HepG2 (cell line): Measurements from ENCODE around the gene MGLL. TPM values are rescaled to one million over a fixed set of nuclear protein-coding genes. Genes with fewer than 3 reads are reported as not detected.

ENCODE experiments used
- ATAC-seq: fragments of 200-7000 bp; cut with Tn5 transposase; 3 replicates; pipeline ENCODE4 v1.9.1; 2020; ENCODE audit warnings: mild to moderate bottlenecking, moderate library complexity
- BruUV-seq: library from RNA; stranded (reverse); fragments of 400-500 nt; replicated peaks from 2 replicates; lab custom pipeline; 2021; lab: Mats Ljungman, UMichigan
- CTCF ChIA-PET: fragments of 300-600 bp; formaldehyde crosslinking; extraction: SDS; loops from one replicate; lab custom pipeline; 2021; ENCODE audit warnings: low total read pairs, inconsistent platforms, low intra/inter-chr PET ratio; lab: Yijun Ruan, JAX
- POLR2A ChIA-PET: fragments of 350-600 bp; sonication (Branson Sonifier 250); formaldehyde crosslinking; loops from one replicate; lab custom pipeline; 2020; ENCODE audit warnings: antibody characterized with exemption, inconsistent platforms; lab: Yijun Ruan, JAX
- DNase-seq: peaks from one replicate; pipeline ENCODE4 v3.0.0-alpha.2; 2015; ENCODE audit warnings: low spot score
- FAIRE-seq: peaks from 3 replicates; lab custom pipeline; 2011; peaks lifted over from hg19 to GRCh38; lab: Jason Lieb, UNC
- H2AFZ ChIP-seq: one replicate; pipeline ENCODE4 v1.6.1; 2011; ENCODE audit warnings: low read length, inconsistent platforms
- H3K27ac ChIP-seq: fragments of 300-600 bp; 3 replicates; pipeline ENCODE4 v1.8.0; 2011; ENCODE audit warnings: mixed run types, mild to moderate bottlenecking, mixed read lengths, low read length, inconsistent platforms; ENCODE audit not compliant: insufficient read depth; ENCODE audit errors: extremely low read length
- H3K27me3 ChIP-seq, 2 experiments: fragments of 200-600 bp in 1 of 2; 2 replicates in 1 of 2; 3 replicates in 1 of 2; pipeline versions ENCODE4 v1.6.0 to v1.8.0; 2011; ENCODE audit warnings: low read length in 2 of 2, mild to moderate bottlenecking in 2 of 2, moderate library complexity in 2 of 2, inconsistent platforms in 1 of 2; ENCODE audit not compliant: insufficient read depth in 2 of 2, control insufficient read depth in 1 of 2
- H3K36me3 ChIP-seq, 2 experiments: fragments of 200-600 bp in 1 of 2; replicated peaks in 1 of 2; 2 replicates in 1 of 2; 3 replicates in 1 of 2; pipeline versions ENCODE4 v1.5.1 to v1.8.0; 2011; ENCODE audit warnings: low read length in 2 of 2, inconsistent platforms in 1 of 2; ENCODE audit not compliant: insufficient read depth in 2 of 2, control insufficient read depth in 1 of 2
- H3K4me1 ChIP-seq: 2 replicates; pipeline ENCODE4 v1.5.1; 2012; ENCODE audit warnings: low read length, inconsistent platforms; ENCODE audit not compliant: insufficient read depth
- H3K4me2 ChIP-seq: 2 replicates; pipeline ENCODE4 v1.6.0; 2011; ENCODE audit warnings: low read depth, low read length, inconsistent platforms
- H3K4me3 ChIP-seq, 3 experiments: fragments of 200-600 bp in 1 of 3; sonication (generic), shearing (Covaris generic) in 1 of 3; replicated peaks in 1 of 3; 2 replicates each; pipeline ENCODE4 v1.5.1; 2011 to 2016; ENCODE audit warnings: low read length in 3 of 3, inconsistent platforms in 2 of 3, low read depth in 2 of 3, mild to moderate bottlenecking in 2 of 3, control low read depth in 1 of 3, mixed read lengths in 1 of 3; ENCODE audit not compliant: insufficient read depth in 1 of 3
- H3K79me2 ChIP-seq: one replicate; pipeline ENCODE4 v1.6.1; 2011; ENCODE audit warnings: low read length, inconsistent platforms; ENCODE audit not compliant: insufficient read depth
- H3K9ac ChIP-seq: 2 replicates; pipeline ENCODE4 v1.6.0; 2011; ENCODE audit warnings: mild to moderate bottlenecking, low read depth, low read length, inconsistent platforms; ENCODE audit not compliant: insufficient read depth
- H3K9me3 ChIP-seq: 2 replicates; pipeline ENCODE4 v1.5.1; 2012; ENCODE audit warnings: mild to moderate bottlenecking, low read length
- H4K20me1 ChIP-seq: 2 replicates; pipeline ENCODE4 v1.6.0; 2011; ENCODE audit warnings: inconsistent platforms, mild to moderate bottlenecking, low read length, moderate library complexity; ENCODE audit not compliant: insufficient read depth
- CBX5 ChIP-seq: sonication (generic); formaldehyde crosslinking; IDR thresholded peaks from 2 replicates; pipeline ENCODE4 v1.4.0; 2020; ENCODE audit warnings: missing genetic modification reagents, borderline replicate concordance
- PAX8 ChIP-seq: sonication (generic); formaldehyde crosslinking; IDR thresholded peaks from 2 replicates; pipeline ENCODE4 v1.8.0; 2022; ENCODE audit warnings: mild to moderate bottlenecking, missing genetic modification reagents, borderline replicate concordance
- POGZ ChIP-seq: sonication (generic); formaldehyde crosslinking; IDR thresholded peaks from 2 replicates; pipeline ENCODE4 v1.4.0; 2020; ENCODE audit warnings: mild to moderate bottlenecking, missing genetic modification reagents
- SRF ChIP-seq: IDR thresholded peaks from 2 replicates; pipeline ENCODE4 v1.6.1; 2011; ENCODE audit warnings: mild to moderate bottlenecking, low read depth, low read length, moderate library complexity
- SRSF1 ChIP-seq: fragments of 200-400 bp; formaldehyde crosslinking; optimal IDR thresholded peaks from 2 replicates; pipeline ENCODE3; 2017; ENCODE audit warnings: mild to moderate bottlenecking, low read depth, low read length, moderate library complexity
- ZFP41 ChIP-seq: sonication (generic); formaldehyde crosslinking; IDR thresholded peaks from 2 replicates; pipeline ENCODE4 v1.4.0; 2020; ENCODE audit warnings: mild to moderate bottlenecking, missing genetic modification reagents, borderline replicate concordance
- ZNF138 ChIP-seq: sonication (generic); formaldehyde crosslinking; IDR thresholded peaks from 2 replicates; pipeline ENCODE4 v1.5.0; 2020; ENCODE audit warnings: mild to moderate bottlenecking, low read depth, missing genetic modification reagents
- ZNF574 ChIP-seq: sonication (generic); formaldehyde crosslinking; IDR thresholded peaks from 2 replicates; pipeline ENCODE4 v1.4.0; 2020; ENCODE audit warnings: missing genetic modification reagents
- ZNF646 ChIP-seq: sonication (generic); formaldehyde crosslinking; IDR thresholded peaks from 2 replicates; pipeline ENCODE4 v1.9.0; 2021; ENCODE audit warnings: mild to moderate bottlenecking, missing genetic modification reagents
- ZNF691 ChIP-seq: sonication (generic); formaldehyde crosslinking; IDR thresholded peaks from 2 replicates; pipeline ENCODE4 v1.4.0; 2020; ENCODE audit warnings: missing genetic modification reagents, low read depth, mild to moderate bottlenecking, borderline replicate concordance
- WGBS: methylation state at CpG from one replicate; pipeline ENCODE4 v1.1.6; 2017; ENCODE audit warnings: low lambda C conversion rate; 5-methylcytosine and 5-hydroxymethylcytosine counted together
- in situ Hi-C: cut with HindIII; loops from 2 replicates; pipeline ENCODE4 v1.10.0; 2017; ENCODE audit warnings: low pct_unique_long_range_greater_than_20kb; ENCODE audit not compliant: extremely low pct_ligation_motif_present
- intact Hi-C: fragments of 100-400 bp; cut with micrococcal nuclease; formaldehyde crosslinking; loops from one replicate; pipeline ENCODE4 v1.10.0; 2022; ENCODE audit not compliant: unreplicated experiment
- polyA plus RNA-seq, 8 experiments: library from polyadenylated mRNA; depleted of rRNA in 3 of 8; stranded (reverse) in 7 of 8; unstranded in 1 of 8; fragments of >200 nt; fragmentation: Illumina TruSeq in 4 of 8; extraction: Trizol in 4 of 8; gene quantifications; 2 replicates each; pipeline versions ENCODE4 v1.2.1 to v1.2.3, GENCODE V29; 2011 to 2016; ENCODE audit warnings: low read depth in 4 of 8, missing spikeins in 1 of 8, mixed read lengths in 1 of 8; ENCODE audit not compliant: insufficient read depth in 1 of 8
- total RNA-seq, 5 experiments: library from RNA; depleted of rRNA; stranded (reverse); fragments of >200 nt; fragmentation: Illumina TruSeq; extraction: Trizol; gene quantifications; 2 replicates each; pipeline ENCODE4 v1.2.3, GENCODE V29; 2016; ENCODE audit warnings: low read depth in 1 of 5
- TF ChIP-seq, protein P1 (sequence below): sonication (generic); formaldehyde crosslinking; IDR thresholded peaks from 2 replicates; pipeline ENCODE4 v1.4.0; 2020; ENCODE audit warnings: low read depth, mild to moderate bottlenecking, missing genetic modification reagents

Gene MGLL
- total and polyA plus RNA-seq, 2 of the 13 experiments (the other 11 are each of a cell fraction or from before 2014, with no cell fraction given) = not detected

GRCh38 chr3:127726894-127727293 is 95.4 kb downstream of the MGLL start:
- no TSS peak for BruUV-seq
- TF ChIP-seq SRSF1 = no peak
- TF ChIP-seq CBX5 (CRISPR knock-in tag) = no peak
- TF ChIP-seq PAX8 = no peak
- TF ChIP-seq, protein P1, sequence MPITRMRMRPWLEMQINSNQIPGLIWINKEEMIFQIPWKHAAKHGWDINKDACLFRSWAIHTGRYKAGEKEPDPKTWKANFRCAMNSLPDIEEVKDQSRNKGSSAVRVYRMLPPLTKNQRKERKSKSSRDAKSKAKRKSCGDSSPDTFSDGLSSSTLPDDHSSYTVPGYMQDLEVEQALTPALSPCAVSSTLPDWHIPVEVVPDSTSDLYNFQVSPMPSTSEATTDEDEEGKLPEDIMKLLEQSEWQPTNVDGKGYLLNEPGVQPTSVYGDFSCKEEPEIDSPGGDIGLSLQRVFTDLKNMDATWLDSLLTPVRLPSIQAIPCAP = no peak
- no peak for TF ChIP-seq POGZ (CRISPR knock-in tag)
- TF ChIP-seq ZNF691 (CRISPR knock-in tag) = no peak
- TF ChIP-seq SRF = no peak
- no peak for TF ChIP-seq ZNF138
- no peak for TF ChIP-seq ZNF574
- no peak for TF ChIP-seq ZNF646
- no peak for TF ChIP-seq ZFP41 (CRISPR knock-in tag)
- H4K20me1 ChIP-seq = no peaks in the 10 kb centered on the region
- H3K27me3 ChIP-seq = peaks cover 2 to 27% of the 10 kb centered on the region in 2 experiments; a peak in 3 of 5 replicates
- H3K9me3 ChIP-seq = no peaks in the 10 kb centered on the region
- no peak for ATAC-seq
- H3K9ac ChIP-seq = no peak overlapping the region
- in situ Hi-C loops (no loop called here), intact Hi-C loops (no loop called here)
- no peak for DNase-seq
- no peak overlapping the region for H3K4me2 ChIP-seq
- H3K4me3 ChIP-seq = no peak overlapping the region
- POLR2A ChIA-PET = no interaction called here
- WGBS = 1% methylated on average over 3 of the region's 3 CpGs
- no peaks in the 10 kb centered on the region for H3K4me1 ChIP-seq
- no peaks in the 10 kb centered on the region for H3K36me3 ChIP-seq
- FAIRE-seq = no peak
- no peaks in the 10 kb centered on the region for H3K79me2 ChIP-seq
- CTCF ChIA-PET = no interaction called here
- no peak overlapping the region for H3K27ac ChIP-seq
- no peak overlapping the region for H2AFZ ChIP-seq
